SK-N-SH (cell line): Measurements from ENCODE around the gene EIF4E1B. TPM values are rescaled to one million over a fixed set of nuclear protein-coding genes. Genes with fewer than 3 reads are reported as not detected.
"Not testable (repeated sequence)": the region's sequence is repeated elsewhere in the genome, so short reads cannot be mapped to it uniquely, and the experiment has no call there.

Experiments used
- CTCF ChIA-PET: fragments of 300-600, 350-600 bp; formaldehyde crosslinking; extraction: SDS; loops from one replicate; lab custom pipeline; 2021; lab: Yijun Ruan, JAX
- POLR2A ChIA-PET: fragments of 350-600 bp; sonication (Branson Sonifier 250); formaldehyde crosslinking; extraction: SDS; loops from one replicate; lab custom pipeline; 2020; ENCODE audit warnings: antibody characterized with exemption, inconsistent platforms; lab: Yijun Ruan, JAX
- DNase-seq: peaks from one replicate; pipeline ENCODE4 v3.0.0; 2012
- H2AFZ ChIP-seq: fragments of 200-600 bp; sonication (generic); 2 replicates; pipeline ENCODE4 v1.8.1; 2016; ENCODE audit warnings: antibody characterized with exemption, mild to moderate bottlenecking, low read depth
- H3F3A ChIP-seq: fragments of 200-600 bp; sonication (generic); replicated peaks from 2 replicates; pipeline ENCODE3; 2016; ENCODE audit warnings: antibody characterized with exemption, mild to moderate bottlenecking; ENCODE audit not compliant: insufficient read depth
- H3K27ac ChIP-seq, 2 experiments: fragments of 200-500 bp in 1 of 2; fragments of 200-600 bp in 1 of 2; sonication (Bioruptor generic) in 1 of 2; sonication (generic), shearing (Covaris generic) in 1 of 2; 2 replicates each; pipeline versions ENCODE4 v1.5.1 to v1.6.1; 2014 to 2016; ENCODE audit warnings: low read depth in 2 of 2, inconsistent platforms in 1 of 2, low read length in 1 of 2, mild to moderate bottlenecking in 1 of 2, mixed read lengths in 1 of 2
- H3K27me3 ChIP-seq: fragments of 200-600 bp; sonication (generic), shearing (Covaris generic); 2 replicates; pipeline ENCODE4 v1.6.1; 2016; ENCODE audit warnings: mixed run types; ENCODE audit not compliant: insufficient read depth
- H3K36me3 ChIP-seq, 2 experiments: fragments of 200-500 bp in 1 of 2; fragments of 200-600 bp in 1 of 2; sonication (Bioruptor generic) in 1 of 2; sonication (generic) in 1 of 2; replicated peaks in 1 of 2; 2 replicates each; pipeline versions ENCODE3 to v1.5.1; 2014 to 2016; ENCODE audit warnings: low read length in 1 of 2, mild to moderate bottlenecking in 1 of 2; ENCODE audit not compliant: insufficient read depth in 2 of 2, control insufficient read depth in 1 of 2
- H3K4me1 ChIP-seq, 2 experiments: fragments of 200-500 bp in 1 of 2; fragments of 200-600 bp in 1 of 2; sonication (Bioruptor generic) in 1 of 2; sonication (generic), shearing (Covaris generic) in 1 of 2; 2 replicates each; pipeline versions ENCODE4 v1.5.1 to v1.6.1; 2014 to 2016; ENCODE audit warnings: low read depth in 1 of 2, low read length in 1 of 2, mixed run types in 1 of 2; ENCODE audit not compliant: insufficient read depth in 2 of 2, control insufficient read depth in 1 of 2
- H3K4me2 ChIP-seq: fragments of 200-600 bp; sonication (generic), shearing (Covaris generic); 2 replicates; pipeline ENCODE4 v1.6.1; 2017; ENCODE audit warnings: mixed run types
- H3K4me3 ChIP-seq, 2 experiments: fragments of 200-500 bp in 1 of 2; fragments of 200-600 bp in 1 of 2; sonication (Bioruptor generic) in 1 of 2; sonication (generic), shearing (Covaris generic) in 1 of 2; 2 replicates each; pipeline versions ENCODE4 v1.5.1 to v1.8.1; 2014 to 2016; ENCODE audit warnings: low read depth in 2 of 2, inconsistent platforms in 1 of 2, low read length in 1 of 2, mild to moderate bottlenecking in 1 of 2, mixed read lengths in 1 of 2, moderate library complexity in 1 of 2
- H3K79me2 ChIP-seq: fragments of 200-600 bp; sonication (generic); 2 replicates; pipeline ENCODE4 v1.8.1; 2017; ENCODE audit warnings: mild to moderate bottlenecking; ENCODE audit not compliant: insufficient read depth
- H3K9ac ChIP-seq: fragments of 200-600 bp; sonication (generic); 2 replicates; pipeline ENCODE4 v1.6.1; 2017; ENCODE audit warnings: mixed run types
- H3K9me2 ChIP-seq: fragments of 200-600 bp; sonication (generic); 2 replicates; pipeline ENCODE4 v1.6.1; 2017; ENCODE audit warnings: mixed run types
- H3K9me3 ChIP-seq: fragments of 200-600 bp; sonication (generic); 2 replicates; pipeline ENCODE4 v1.6.1; 2017; ENCODE audit warnings: mixed run types, mild to moderate bottlenecking, moderate library complexity
- H4K20me1 ChIP-seq: fragments of 200-600 bp; sonication (generic); 2 replicates; pipeline ENCODE4 v1.6.1; 2017; ENCODE audit warnings: mild to moderate bottlenecking, mixed run types; ENCODE audit not compliant: insufficient read depth
- CHD2 ChIP-seq: fragments of 150-350 bp; IDR thresholded peaks from 2 replicates; pipeline ENCODE4 v1.6.1; 2018; ENCODE audit warnings: low read length; ENCODE audit not compliant: partially characterized antibody
- CTCF ChIP-seq: fragments of 200-600 bp; sonication (generic); IDR thresholded peaks from 2 replicates; pipeline ENCODE4 v1.6.1; 2017; ENCODE audit warnings: antibody characterized with exemption, mild to moderate bottlenecking, moderate library complexity
- ELF1 ChIP-seq: IDR thresholded peaks from 2 replicates; pipeline ENCODE4 v1.4.0; 2012
- FOSL2 ChIP-seq: IDR thresholded peaks from 2 replicates; pipeline ENCODE4 v1.4.0; 2012; ENCODE audit warnings: low read depth, mild to moderate bottlenecking, moderate library complexity, borderline replicate concordance
- FOXJ3 ChIP-seq: sonication (generic); formaldehyde crosslinking; IDR thresholded peaks from 2 replicates; pipeline ENCODE4 v1.5.1; 2020; ENCODE audit warnings: mild to moderate bottlenecking, missing genetic modification reagents
- GABPA ChIP-seq: IDR thresholded peaks from 2 replicates; pipeline ENCODE4 v1.4.0; 2012; ENCODE audit warnings: low read depth, mild to moderate bottlenecking
- GATA2 ChIP-seq: sonication (generic); formaldehyde crosslinking; IDR thresholded peaks from 2 replicates; pipeline ENCODE4 v1.5.0; 2020; ENCODE audit warnings: mild to moderate bottlenecking, missing genetic modification reagents
- JUND ChIP-seq: IDR thresholded peaks from 2 replicates; pipeline ENCODE4 v1.4.0; 2012
- MEF2A ChIP-seq: IDR thresholded peaks from 2 replicates; pipeline ENCODE4 v1.4.0; 2012; ENCODE audit warnings: low read depth, borderline replicate concordance
- MXI1 ChIP-seq: IDR thresholded peaks from 2 replicates; pipeline ENCODE4 v1.6.1; 2012; ENCODE audit warnings: mild to moderate bottlenecking, low read depth, low read length, improper control_type of control experiment
- NRF1 ChIP-seq: IDR thresholded peaks from 2 replicates; pipeline ENCODE4 v1.6.1; 2012; ENCODE audit warnings: low read depth, mild to moderate bottlenecking, low read length
- REST ChIP-seq: IDR thresholded peaks from 2 replicates; pipeline ENCODE4 v1.6.1; 2012; ENCODE audit warnings: mild to moderate bottlenecking, low read depth, low read length, moderate library complexity
- RFX5 ChIP-seq: IDR thresholded peaks from 2 replicates; pipeline ENCODE4 v1.6.1; 2012; ENCODE audit warnings: mild to moderate bottlenecking, improper control_type of control experiment, low read length
- RXRA ChIP-seq: IDR thresholded peaks from 2 replicates; pipeline ENCODE4 v1.4.0; 2012; ENCODE audit warnings: low read depth, mild to moderate bottlenecking, borderline replicate concordance
- SIN3A ChIP-seq: IDR thresholded peaks from 2 replicates; pipeline ENCODE4 v1.6.1; 2012; ENCODE audit warnings: low read depth, mild to moderate bottlenecking, low read length, moderate library complexity, borderline replicate concordance
- TCF12 ChIP-seq: IDR thresholded peaks from 2 replicates; pipeline ENCODE4 v1.4.0; 2012
- WGBS: methylation state at CpG from one replicate; pipeline ENCODE4 v1.1.6; 2017; ENCODE audit warnings: low lambda C conversion rate; 5-methylcytosine and 5-hydroxymethylcytosine counted together
- polyA plus RNA-seq, 3 experiments: library from polyadenylated mRNA; depleted of rRNA; stranded (reverse); fragments of >200 nt; gene quantifications; 2 replicates each; pipeline ENCODE4 v1.2.3, GENCODE V29; 2012
- TF ChIP-seq, protein P1 (sequence below): IDR thresholded peaks from 2 replicates; pipeline ENCODE4 v1.4.0; 2012; ENCODE audit warnings: low read depth

EIF4E1B gene
- polyA plus RNA-seq, 1 of the 3 experiments (the other 2 are of a cell fraction), result not detected

DNA sequence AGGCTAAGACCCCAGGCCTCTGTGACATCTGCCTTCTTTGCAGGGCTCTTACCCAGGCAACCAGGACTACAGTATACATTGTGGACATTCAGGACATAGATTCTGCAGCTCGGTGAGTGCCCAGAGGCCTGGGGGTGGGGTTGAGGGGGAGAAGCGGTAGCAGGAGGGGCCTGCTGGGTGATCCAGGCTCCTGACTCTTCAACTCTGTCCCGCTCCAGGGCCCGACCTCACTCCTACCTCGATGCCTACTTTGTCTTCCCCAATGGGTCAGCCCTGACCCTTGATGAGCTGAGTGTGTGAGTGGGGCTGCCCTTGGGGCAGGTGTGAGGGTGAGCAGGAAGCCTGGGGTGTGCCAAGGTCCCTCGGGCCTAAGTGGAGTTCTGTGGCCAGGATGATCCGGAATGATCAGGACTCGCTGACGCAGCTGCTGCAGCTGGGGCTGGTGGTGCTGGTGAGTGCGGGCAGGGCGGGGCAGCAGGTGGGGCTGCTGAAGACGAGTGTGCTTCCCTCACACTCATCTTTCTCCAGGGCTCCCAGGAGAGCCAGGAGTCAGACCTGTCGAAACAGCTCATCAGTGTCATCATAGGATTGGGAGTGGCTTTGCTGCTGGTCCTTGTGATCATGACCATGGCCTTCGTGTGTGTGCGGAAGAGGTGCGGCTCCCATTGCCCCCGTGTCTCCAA lies 40.3 kb upstream of the EIF4E1B start:
- no peak for TF ChIP-seq TCF12
- TF ChIP-seq MEF2A, result no peak
- no peak for TF ChIP-seq CTCF
- TF ChIP-seq MXI1, result no peak
- TF ChIP-seq FOXJ3 (CRISPR knock-in tag), result no peak
- no peak for TF ChIP-seq SIN3A
- TF ChIP-seq NRF1, result no peak
- WGBS, result 74% methylated on average over 16 of the region's 17 CpGs
- Histone ChIP-seq H3K4me3 (no peak overlapping the region), H3K36me3 (no peaks in the 10 kb centered on the region), H2AFZ (no peak overlapping the region), H3K4me1 (no peaks in the 10 kb centered on the region), H3K79me2 (no peaks in the 10 kb centered on the region), H4K20me1 (no peaks in the 10 kb centered on the region), H3K27me3 (no peaks in the 10 kb centered on the region), H3F3A (no peaks in the 10 kb centered on the region), H3K4me2 (no peak overlapping the region), H3K9me3 (no peaks in the 10 kb centered on the region), H3K9ac (no peak overlapping the region), H3K27ac (no peak overlapping the region), H3K9me2 (no peaks in the 10 kb centered on the region)
- ChIA-PET POLR2A (no interaction called here), CTCF (interaction anchor here (0.9 to 1.3 kb wide), 3 partner anchors 17 to 47 kb away, joined by 3 to 5 read pairs (median 4); no protein-coding TSS in a partner anchor)
- DNase-seq, result no peak

GRCh38 chr5:176591667-176592066 lies 38.8 kb upstream of the EIF4E1B start:
- POLR2A ChIA-PET, H3K4me3 ChIP-seq, CTCF ChIA-PET, H3K36me3 ChIP-seq, H3F3A ChIP-seq, H4K20me1 ChIP-seq, H3K27me3 ChIP-seq, H3K79me2 ChIP-seq, H3K9ac ChIP-seq, H3K4me1 ChIP-seq, H2AFZ ChIP-seq, H3K27ac ChIP-seq, H3K9me3 ChIP-seq, H3K4me2 ChIP-seq, H3K9me2 ChIP-seq, DNase-seq: not testable (repeated sequence)
- 51% methylated on average over 2 of the region's 2 CpGs for WGBS

DNA sequence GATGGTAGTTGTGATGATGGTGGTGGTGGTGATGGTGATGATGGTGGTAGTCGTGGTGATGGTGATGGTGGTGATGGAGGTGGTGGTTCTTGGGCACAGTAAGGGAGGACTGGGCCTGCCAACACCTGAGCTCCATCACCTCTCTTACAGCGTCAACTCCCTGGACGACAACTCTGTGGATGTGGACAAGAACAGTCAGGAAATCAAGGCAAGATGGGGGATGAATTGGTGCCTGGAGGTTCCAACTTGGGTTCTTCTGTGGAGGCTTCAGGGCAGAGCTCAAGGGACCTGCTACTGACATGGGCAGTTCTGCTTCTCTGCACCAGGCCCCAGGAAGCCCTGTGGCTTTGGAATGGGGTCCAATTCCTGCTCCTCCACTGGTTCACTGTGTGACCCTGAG lies 37.9 kb upstream of the EIF4E1B start:
- POLR2A ChIA-PET, result no interaction called here
- CTCF ChIA-PET, result interaction anchor here (1.5 kb wide), 1 partner anchor 18 kb away, joined by 5 read pairs; no protein-coding TSS in a partner anchor
- TF ChIP-seq, protein P1, sequence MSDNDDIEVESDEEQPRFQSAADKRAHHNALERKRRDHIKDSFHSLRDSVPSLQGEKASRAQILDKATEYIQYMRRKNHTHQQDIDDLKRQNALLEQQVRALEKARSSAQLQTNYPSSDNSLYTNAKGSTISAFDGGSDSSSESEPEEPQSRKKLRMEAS, result no peak
- TF ChIP-seq SIN3A, result no peak
- TF ChIP-seq JUND, result no peak
- TF ChIP-seq MXI1, result no peak
- TF ChIP-seq FOSL2, result no peak
- no peak for TF ChIP-seq RXRA
- no peak for TF ChIP-seq CHD2
- no peak for TF ChIP-seq RFX5
- no peak for TF ChIP-seq GABPA
- TF ChIP-seq ELF1, result no peak
- no peak for TF ChIP-seq NRF1
- TF ChIP-seq REST, result no peak
- TF ChIP-seq GATA2, result no peak

More for the DNA sequence above, 37.9 kb upstream of the EIF4E1B start:
- Histone ChIP-seq H3K4me3 (no peak overlapping the region), H3K9ac (no peak overlapping the region), H3K4me2 (no peak overlapping the region), H3K27me3 (no peaks in the 10 kb centered on the region), H3K9me3 (no peaks in the 10 kb centered on the region), H4K20me1 (no peaks in the 10 kb centered on the region), H3K9me2 (no peaks in the 10 kb centered on the region), H3K27ac (no peak overlapping the region), H3K4me1 (no peaks in the 10 kb centered on the region), H3K36me3 (no peaks in the 10 kb centered on the region), H2AFZ (no peak overlapping the region), H3F3A (no peaks in the 10 kb centered on the region), H3K79me2 (no peaks in the 10 kb centered on the region)
- WGBS, result 96% methylated on average over 3 of the region's 3 CpGs
- no peak for DNase-seq
